ENCODE data around the gene TYSND1.

TYSND1 gene

DNA sequence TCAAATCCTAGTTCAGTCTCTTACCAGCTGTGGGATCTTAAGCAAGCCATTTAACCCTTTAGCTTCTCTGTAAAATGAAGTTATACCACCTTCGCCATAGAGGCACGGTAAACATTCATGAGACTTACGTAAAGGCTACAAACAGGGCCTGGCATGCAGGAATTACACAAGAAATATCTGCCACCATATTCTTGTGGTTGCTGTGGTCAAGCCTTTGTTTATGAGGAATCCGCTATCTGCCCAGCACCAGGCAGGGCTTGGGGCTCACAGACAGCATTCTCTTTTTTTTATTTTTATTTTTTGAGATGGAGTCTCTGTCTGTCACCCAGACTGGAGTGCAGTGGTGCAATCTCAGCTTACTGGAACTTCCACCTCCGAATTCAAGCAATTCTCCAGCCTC lies 23.8 kb downstream of the TYSND1 start:
- Mint-ChIP-seq H3K9me3 (no peaks in the 10 kb centered on the region), H3K27ac (no peak overlapping the region), H3K36me3 (ENCODE audit: low read depth) (no peaks in the 10 kb centered on the region), H3K4me3 (no peak overlapping the region), H3K4me1 (no peaks in the 10 kb centered on the region), H3K27me3 (ENCODE audit: low read depth) (peaks cover under 1% of the 10 kb centered on the region)
- TF ChIP-seq CTCF (IDR thresholded peaks at IDR 0.05; ENCODE audit: unreplicated experiment in 3 of 3) = no peak

DNA sequence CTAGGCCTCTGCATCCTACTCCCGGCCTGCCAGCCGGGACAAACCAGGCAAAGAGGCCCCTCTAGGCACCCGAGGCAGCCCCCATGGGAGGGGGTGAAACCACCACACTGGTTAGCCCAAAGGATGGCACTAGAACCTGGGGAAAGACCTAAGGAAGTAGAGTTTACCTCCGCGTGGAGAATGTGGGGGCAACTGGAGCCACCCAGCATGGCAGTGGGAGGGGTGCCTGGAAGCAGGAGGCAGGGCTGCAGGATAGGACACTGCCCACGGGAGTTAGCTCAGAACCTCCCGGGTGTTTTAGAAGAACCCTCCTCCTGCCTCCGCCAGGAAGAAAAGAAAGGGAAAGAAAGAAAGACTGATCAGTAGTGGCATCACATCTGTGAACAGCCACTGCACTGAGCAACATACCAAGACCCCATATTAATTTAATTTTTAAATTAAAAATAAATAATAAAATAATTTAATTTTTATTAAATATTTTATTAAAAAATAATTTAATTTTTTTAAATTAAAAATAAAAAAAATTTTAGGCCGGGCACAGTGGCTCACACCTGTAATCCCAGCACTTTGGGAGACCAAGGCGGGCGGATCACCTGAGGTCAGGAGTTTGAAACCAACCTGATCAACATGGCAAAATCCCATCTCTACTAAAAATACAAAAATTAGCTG lies 25.1 kb downstream of the TYSND1 start:
- no peak for TF ChIP-seq CTCF (IDR thresholded peaks at IDR 0.05; ENCODE audit: unreplicated experiment in 3 of 3)
- Mint-ChIP-seq H3K9me3 (no peaks in the 10 kb centered on the region), H3K27ac (no peak overlapping the region), H3K4me3 (no peak overlapping the region), H3K27me3 (ENCODE audit: low read depth) (no peaks in the 10 kb centered on the region), H3K36me3 (ENCODE audit: low read depth) (peaks cover 4% of the 10 kb centered on the region), H3K4me1 (no peaks in the 10 kb centered on the region)

DNA sequence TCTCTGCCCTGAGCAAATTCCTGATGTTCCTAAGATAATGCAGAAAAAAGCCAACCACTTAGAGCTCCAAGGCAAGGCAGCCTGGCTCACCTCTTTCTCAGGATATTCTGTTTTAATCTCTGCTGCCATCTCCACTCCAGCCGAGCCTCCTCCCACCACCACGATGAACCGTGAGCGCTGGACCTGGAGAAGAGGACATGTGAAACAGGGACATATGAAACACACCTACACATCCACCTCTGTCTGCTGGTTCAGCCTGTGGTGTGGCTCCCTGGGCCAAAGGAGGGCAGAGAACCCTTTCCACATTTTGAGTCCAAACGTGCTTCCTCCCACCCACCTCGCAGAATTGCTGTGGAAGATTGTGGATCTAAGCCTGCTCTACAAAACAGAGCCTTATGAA lies 26.1 kb downstream of the TYSND1 start:
- H3K4me3 Mint-ChIP-seq = no peak overlapping the region

GRCh38 chr10:70119623-70120022 lies 26.9 kb downstream of the TYSND1 start:
- H3K9me3 Mint-ChIP-seq = no peaks in the 10 kb centered on the region
- H3K4me1 Mint-ChIP-seq = no peaks in the 10 kb centered on the region
- no peaks in the 10 kb centered on the region for H3K27me3 Mint-ChIP-seq (ENCODE audit: low read depth)
- no peak overlapping the region for H3K4me3 Mint-ChIP-seq
- H3K27ac Mint-ChIP-seq = no peak overlapping the region
- TF ChIP-seq CTCF (IDR thresholded peaks at IDR 0.05; ENCODE audit: unreplicated experiment in 3 of 3) = no peak
- peaks cover 4% of the 10 kb centered on the region for H3K36me3 Mint-ChIP-seq (ENCODE audit: low read depth)

More for the DNA sequence above, 26.1 kb downstream of the TYSND1 start:
- Mint-ChIP-seq H3K36me3 (ENCODE audit: low read depth) (peaks cover 4% of the 10 kb centered on the region), H3K9me3 (no peaks in the 10 kb centered on the region), H3K27ac (no peak overlapping the region), H3K4me1 (no peaks in the 10 kb centered on the region), H3K27me3 (ENCODE audit: low read depth) (no peaks in the 10 kb centered on the region)
- no peak for TF ChIP-seq CTCF (IDR thresholded peaks at IDR 0.05; ENCODE audit: unreplicated experiment in 3 of 3)

GRCh38 chr10:70119197-70119596 lies 27.3 kb downstream of the TYSND1 start:
- Mint-ChIP-seq H3K9me3 (no peaks in the 10 kb centered on the region), H3K4me1 (no peaks in the 10 kb centered on the region), H3K4me3 (no peak overlapping the region), H3K27ac (no peak overlapping the region), H3K36me3 (ENCODE audit: low read depth) (peaks cover 4% of the 10 kb centered on the region), H3K27me3 (ENCODE audit: low read depth) (no peaks in the 10 kb centered on the region)
- TF ChIP-seq CTCF (IDR thresholded peaks at IDR 0.05; ENCODE audit: unreplicated experiment in 3 of 3) = no peak

DNA sequence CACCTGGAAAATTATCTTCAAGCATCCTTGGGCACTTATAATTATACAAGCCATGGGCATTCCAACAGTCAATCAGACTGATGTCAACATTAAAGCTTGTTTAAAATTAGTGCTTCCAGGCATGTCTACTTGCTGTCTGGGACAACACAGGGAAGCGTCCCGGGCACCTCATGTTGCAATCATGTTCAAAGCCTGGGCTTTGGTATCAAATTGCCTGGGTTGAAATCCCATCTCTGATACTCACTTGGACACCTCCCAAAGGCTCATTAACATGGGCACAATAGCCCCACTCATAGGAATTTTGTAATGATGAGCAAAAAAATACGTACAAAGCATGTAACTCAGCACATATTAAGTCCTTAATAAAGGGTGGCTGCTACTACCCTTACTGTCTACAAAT lies 28.3 kb downstream of the TYSND1 start:
- no peak overlapping the region for H3K27ac Mint-ChIP-seq
- H3K4me3 Mint-ChIP-seq = no peak overlapping the region
- H3K36me3 Mint-ChIP-seq (ENCODE audit: low read depth) = peaks cover 10% of the 10 kb centered on the region
- no peak for TF ChIP-seq CTCF (IDR thresholded peaks at IDR 0.05; ENCODE audit: unreplicated experiment in 3 of 3)
- no peaks in the 10 kb centered on the region for H3K4me1 Mint-ChIP-seq
- no peaks in the 10 kb centered on the region for H3K9me3 Mint-ChIP-seq
- H3K27me3 Mint-ChIP-seq (ENCODE audit: low read depth) = no peaks in the 10 kb centered on the region

Data from nephron (organoid).